ENCODE results near the gene CEP350.

CEP350 gene

DNA sequence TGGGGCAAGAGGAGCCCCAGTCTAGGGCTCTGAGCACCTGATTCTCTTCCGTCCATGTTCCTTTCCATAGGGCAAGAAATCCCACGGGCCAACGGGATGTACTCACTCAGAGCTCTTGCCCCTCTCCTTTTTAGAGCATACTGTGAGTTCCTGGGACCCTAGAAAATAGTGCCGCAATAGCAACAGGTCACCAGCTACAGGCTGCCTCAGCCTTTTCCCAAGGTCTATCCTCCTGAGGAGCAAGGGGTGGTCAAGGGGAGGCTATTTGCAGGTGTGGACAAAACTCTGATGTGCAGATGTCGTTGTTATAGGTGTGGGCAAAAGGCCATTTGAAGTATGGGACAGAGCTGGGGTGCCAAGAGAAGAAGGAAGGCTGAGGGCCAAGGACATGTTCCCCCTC is 198.4 kb downstream of the CEP350 start:
- Histone ChIP-seq H3K9me2 (ENCODE audit: low read depth, low read length) (no peaks in the 10 kb centered on the region), H2AFZ (ENCODE audit: low read length) (no peak overlapping the region), H4K20me1 (ENCODE audit: insufficient read depth, low read length) (no peaks in the 10 kb centered on the region), H3K36me3 (ENCODE audit: insufficient read depth, low read length) (no peaks in the 10 kb centered on the region), H3K9me3 (ENCODE audit: low read length) (no peaks in the 10 kb centered on the region), H3K27me3 (ENCODE audit: insufficient read depth, low read length) (no peaks in the 10 kb centered on the region), H3K4me2 (ENCODE audit: low read length) (no peak overlapping the region), H3K27ac (ENCODE audit: low read depth, low read length, poor library complexity, severe bottlenecking) (no peak overlapping the region), H3K4me3 (ENCODE audit: low read depth, low read length, poor library complexity, severe bottlenecking) (no peak overlapping the region), H3F3A (ENCODE audit: insufficient read depth, low read length) (no peaks in the 10 kb centered on the region), H3K9ac (ENCODE audit: low read length) (no peak overlapping the region), H3K79me2 (ENCODE audit: insufficient read depth, low read length) (no peaks in the 10 kb centered on the region), H3K4me1 (ENCODE audit: insufficient read depth, low read length, severe bottlenecking) (peaks cover 28% of the 10 kb centered on the region)
- TF ChIP-seq, protein P1, sequence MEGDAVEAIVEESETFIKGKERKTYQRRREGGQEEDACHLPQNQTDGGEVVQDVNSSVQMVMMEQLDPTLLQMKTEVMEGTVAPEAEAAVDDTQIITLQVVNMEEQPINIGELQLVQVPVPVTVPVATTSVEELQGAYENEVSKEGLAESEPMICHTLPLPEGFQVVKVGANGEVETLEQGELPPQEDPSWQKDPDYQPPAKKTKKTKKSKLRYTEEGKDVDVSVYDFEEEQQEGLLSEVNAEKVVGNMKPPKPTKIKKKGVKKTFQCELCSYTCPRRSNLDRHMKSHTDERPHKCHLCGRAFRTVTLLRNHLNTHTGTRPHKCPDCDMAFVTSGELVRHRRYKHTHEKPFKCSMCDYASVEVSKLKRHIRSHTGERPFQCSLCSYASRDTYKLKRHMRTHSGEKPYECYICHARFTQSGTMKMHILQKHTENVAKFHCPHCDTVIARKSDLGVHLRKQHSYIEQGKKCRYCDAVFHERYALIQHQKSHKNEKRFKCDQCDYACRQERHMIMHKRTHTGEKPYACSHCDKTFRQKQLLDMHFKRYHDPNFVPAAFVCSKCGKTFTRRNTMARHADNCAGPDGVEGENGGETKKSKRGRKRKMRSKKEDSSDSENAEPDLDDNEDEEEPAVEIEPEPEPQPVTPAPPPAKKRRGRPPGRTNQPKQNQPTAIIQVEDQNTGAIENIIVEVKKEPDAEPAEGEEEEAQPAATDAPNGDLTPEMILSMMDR (IDR thresholded peaks at IDR 0.05; ENCODE audit: low read length), result no peak
- no peak for TF ChIP-seq EZH2 (IDR thresholded peaks at IDR 0.05; ENCODE audit: borderline replicate concordance, low read length)

DNA sequence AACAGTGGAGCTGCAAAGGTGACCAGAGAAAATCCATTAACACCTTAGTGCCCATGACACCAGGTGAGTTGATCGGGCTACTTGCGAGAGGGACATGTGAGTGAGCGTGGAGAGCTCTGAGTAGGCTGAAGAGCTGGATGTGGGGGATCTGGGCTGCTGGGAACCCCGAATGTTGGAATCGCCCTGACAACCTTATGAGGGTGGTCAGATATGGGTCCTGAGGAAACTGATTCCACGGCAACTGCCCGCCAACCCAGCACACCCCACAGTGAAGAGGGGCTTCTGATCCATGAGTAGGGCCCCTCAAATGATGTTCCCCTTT is 199.4 kb downstream of the CEP350 start:
- Histone ChIP-seq H3K9me2 (ENCODE audit: low read depth, low read length) (no peaks in the 10 kb centered on the region), H3K9me3 (ENCODE audit: low read length) (no peaks in the 10 kb centered on the region), H3K27ac (ENCODE audit: low read depth, low read length, poor library complexity, severe bottlenecking) (no peak overlapping the region), H3K4me2 (ENCODE audit: low read length) (peak overlapping the region; percentile 88), H3K36me3 (ENCODE audit: insufficient read depth, low read length) (no peaks in the 10 kb centered on the region), H3K9ac (ENCODE audit: low read length) (peak overlapping the region; percentile 76), H4K20me1 (ENCODE audit: insufficient read depth, low read length) (no peaks in the 10 kb centered on the region), H3K4me3 (ENCODE audit: low read depth, low read length, poor library complexity, severe bottlenecking) (peak overlapping the region; percentile 82), H2AFZ (ENCODE audit: low read length) (peak overlapping the region; percentile 27; the same call in 1 of the 2 replicates), H3F3A (ENCODE audit: insufficient read depth, low read length) (no peaks in the 10 kb centered on the region), H3K4me1 (ENCODE audit: insufficient read depth, low read length, severe bottlenecking) (peaks cover 28% of the 10 kb centered on the region), H3K79me2 (ENCODE audit: insufficient read depth, low read length) (no peaks in the 10 kb centered on the region), H3K27me3 (ENCODE audit: insufficient read depth, low read length) (no peaks in the 10 kb centered on the region)
- no peak for TF ChIP-seq EZH2 (IDR thresholded peaks at IDR 0.05; ENCODE audit: borderline replicate concordance, low read length)
- TF ChIP-seq, protein P1 (IDR thresholded peaks at IDR 0.05; ENCODE audit: low read length), result no peak

DNA sequence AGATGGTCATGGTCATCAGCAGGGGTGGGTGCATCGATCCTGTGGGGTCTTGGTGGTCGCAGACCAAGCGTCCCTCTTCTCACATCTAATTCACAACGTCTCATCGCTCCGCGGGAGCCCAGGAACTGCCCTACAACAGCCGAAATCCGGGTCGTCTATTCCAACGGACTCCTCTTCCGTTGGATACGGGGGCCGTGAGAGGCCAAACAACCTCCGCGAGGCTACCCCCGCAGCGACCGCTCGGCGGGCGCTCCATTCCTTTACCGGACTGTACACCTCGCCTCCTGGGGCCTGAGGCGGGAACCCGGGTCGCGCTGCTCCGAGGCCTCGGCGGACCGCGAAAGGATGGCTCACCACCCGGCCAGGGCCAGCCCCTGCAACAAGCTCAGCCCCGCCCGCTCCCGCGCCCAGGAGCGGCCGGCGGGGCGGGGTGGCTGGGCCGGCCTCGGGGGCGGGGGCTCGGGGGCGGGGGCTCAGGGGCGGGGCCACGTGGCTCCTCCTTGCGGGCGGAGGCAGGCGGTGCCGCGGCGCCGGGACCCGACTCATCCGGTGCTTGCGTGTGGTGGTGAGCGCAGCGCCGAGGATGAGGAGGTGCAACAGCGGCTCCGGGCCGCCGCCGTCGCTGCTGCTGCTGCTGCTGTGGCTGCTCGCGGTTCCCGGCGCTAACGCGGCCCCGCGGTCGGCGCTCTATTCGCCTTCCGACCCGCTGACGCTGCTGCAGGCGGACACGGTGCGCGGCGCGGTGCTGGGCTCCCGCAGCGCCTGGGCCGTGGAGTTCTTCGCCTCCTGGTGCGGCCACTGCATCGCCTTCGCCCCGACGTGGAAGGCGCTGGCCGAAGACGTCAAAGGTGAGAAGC is 199.9 kb downstream of the CEP350 start, which contains the start of gene QSOX1:
Gene QSOX1, plus strand, starts transcription at position 545 of the 857 bp plus-strand sequence. Its CDS starts 39 bp downstream, at position 584.
- H3K9ac ChIP-seq (ENCODE audit: low read length), result peak within 1 kb of the TSS; percentile 76
- H3F3A ChIP-seq (ENCODE audit: insufficient read depth, low read length), result no peaks in the 10 kb centered on the region
- TF ChIP-seq EZH2 (IDR thresholded peaks at IDR 0.05; ENCODE audit: borderline replicate concordance, low read length), result no peak
- TF ChIP-seq, protein P1 (IDR thresholded peaks at IDR 0.05; ENCODE audit: low read length), result no peak
- H3K9me3 ChIP-seq (ENCODE audit: low read length), result no peaks in the 10 kb centered on the region
- peak within 1 kb of the TSS; percentile 82 for H3K4me3 ChIP-seq (ENCODE audit: low read depth, low read length, poor library complexity, severe bottlenecking)
- H3K27ac ChIP-seq (ENCODE audit: low read depth, low read length, poor library complexity, severe bottlenecking), result no peak within 1 kb of the TSS
- peak within 1 kb of the TSS; percentile 27; the same call in 1 of the 2 replicates for H2AFZ ChIP-seq (ENCODE audit: low read length)
- H3K4me1 ChIP-seq (ENCODE audit: insufficient read depth, low read length, severe bottlenecking), result peaks cover 28% of the 10 kb centered on the region
- H3K27me3 ChIP-seq (ENCODE audit: insufficient read depth, low read length), result no peaks in the 10 kb centered on the region
- H3K9me2 ChIP-seq (ENCODE audit: low read depth, low read length), result no peaks in the 10 kb centered on the region
- no peaks in the 10 kb centered on the region for H3K36me3 ChIP-seq (ENCODE audit: insufficient read depth, low read length)
- peak within 1 kb of the TSS; percentile 88 for H3K4me2 ChIP-seq (ENCODE audit: low read length)
- no peaks in the 10 kb centered on the region for H4K20me1 ChIP-seq (ENCODE audit: insufficient read depth, low read length)
- no peaks in the 10 kb centered on the region for H3K79me2 ChIP-seq (ENCODE audit: insufficient read depth, low read length)
